Adrenal gland (tissue), 12 donors: ENCODE results near the gene PTBP2. TPM values are rescaled to one million over a fixed set of nuclear protein-coding genes. Genes with fewer than 3 reads are reported as not detected.

Experiments
- DNase-seq, 7 donors: peaks; one replicate each; pipeline ENCODE4 v3.0.0-alpha.2; 2019 to 2020
- H3K27ac ChIP-seq, 5 donors: fragments of 200-600 bp; sonication (generic) in 4 of 5; 1 replicate in 3 of 5; 2 replicates in 2 of 5; pipeline versions ENCODE4 v1.5.1 to v1.8.0; 2016 to 2020; ENCODE audit warnings: mild to moderate bottlenecking in 1 of 5
- H3K27me3 ChIP-seq: fragments of 200-600 bp; 2 replicates; pipeline ENCODE4 v1.8.0; 2021
- H3K36me3 ChIP-seq, 2 donors: fragments of 200-600 bp; replicated peaks in 1 of 2; 1 replicate in 1 of 2; 2 replicates in 1 of 2; pipeline versions ENCODE4 v1.5.1 to v1.8.0; 2018 to 2022
- H3K4me1 ChIP-seq, 2 donors: fragments of 200-600 bp; replicated peaks in 1 of 2; 1 replicate in 1 of 2; 2 replicates in 1 of 2; pipeline versions ENCODE4 v1.5.1 to v1.8.0; 2018 to 2021
- H3K4me3 ChIP-seq, 4 donors: fragments of 200-600 bp; sonication (generic) in 3 of 4; one replicate each; pipeline ENCODE4 v1.5.1; 2016 to 2018
- H3K9me3 ChIP-seq, 3 donors: fragments of 200-600 bp; sonication (generic) in 1 of 3; replicated peaks in 1 of 3; 1 replicate in 2 of 3; 2 replicates in 1 of 3; pipeline versions ENCODE4 v1.5.1 to v1.8.0; 2016 to 2021
- POLR2A ChIP-seq, 2 donors: fragments of 450-650 bp; IDR thresholded peaks; one replicate each; pipeline ENCODE4 v1.6.1; 2017; ENCODE audit warnings: antibody characterized with exemption in 2 of 2, mild to moderate bottlenecking in 2 of 2, moderate library complexity in 1 of 2
- WGBS, 4 donors: extraction: QIAGEN DNeasy Blood & Tissue Kit in 2 of 4; methylation state at CpG; one replicate each; pipeline versions ENCODE4 v1.1.5 to v1.1.7; 2013 to 2017; 5-methylcytosine and 5-hydroxymethylcytosine counted together
- intact Hi-C, 2 donors: fragments of 100-400 bp; cut with DNase I; formaldehyde crosslinking; loops; one replicate each; pipeline versions ENCODE4 v1.14.1 to v1.15.0; 2022 to 2023
- polyA plus RNA-seq, 3 donors: library from polyadenylated mRNA; stranded (reverse); fragments of 200-250 nt in 2 of 3; fragments of 350-450 nt in 1 of 3; fragmentation: Illumina TruSeq in 1 of 3; extraction: RNeasy Lipid Tissue Mini Kit (QIAGEN cat#74804) in 1 of 3; gene quantifications; one replicate each; pipeline ENCODE4 v1.2.3, GENCODE V29; 2013 to 2014
- total RNA-seq, 9 donors: library from RNA; depleted of rRNA in 4 of 9; stranded (reverse); fragments of >200 nt in 4 of 9; fragments of 120-200 nt in 1 of 9; fragmentation: NEBNext Ultra II Directional in 1 of 9; extraction: Animal tissue kit (Norgen Biotek cat#: 25700) in 1 of 9; gene quantifications; one replicate each; pipeline versions ENCODE4 v1.1.0 to v1.2.4, GENCODE V29; 2013 to 2023
- TF ChIP-seq, protein P1 (sequence below), 6 experiments: fragments of 450-650 bp in 4 of 6; fragments of 200-600 bp in 2 of 6; sonication (generic) in 1 of 6; IDR thresholded peaks; 1 replicate in 5 of 6; 2 replicates in 1 of 6; pipeline versions ENCODE4 v1.5.1 to v1.8.0; 2016 to 2021; ENCODE audit warnings: antibody characterized with exemption in 6 of 6, mild to moderate bottlenecking in 2 of 6, moderate library complexity in 1 of 6
- donor health status: healthy with polysubstance abuse.
- donor health status: Bipolar disorder and iron deficiency.
- donor health status: DM: yes; HTN: yes; CAD: no.
- donor health status: DM: no; HTN: no; CAD: no.
- donor health status: DM: no; HTN: no; CAD: no.
- donor health status: DM: yes; HTN: yes; CAD: no.

Gene PTBP2
- total and polyA plus RNA-seq, 12 donors, result 6.2 to 42.4 (median 20.1) TPM

DNA sequence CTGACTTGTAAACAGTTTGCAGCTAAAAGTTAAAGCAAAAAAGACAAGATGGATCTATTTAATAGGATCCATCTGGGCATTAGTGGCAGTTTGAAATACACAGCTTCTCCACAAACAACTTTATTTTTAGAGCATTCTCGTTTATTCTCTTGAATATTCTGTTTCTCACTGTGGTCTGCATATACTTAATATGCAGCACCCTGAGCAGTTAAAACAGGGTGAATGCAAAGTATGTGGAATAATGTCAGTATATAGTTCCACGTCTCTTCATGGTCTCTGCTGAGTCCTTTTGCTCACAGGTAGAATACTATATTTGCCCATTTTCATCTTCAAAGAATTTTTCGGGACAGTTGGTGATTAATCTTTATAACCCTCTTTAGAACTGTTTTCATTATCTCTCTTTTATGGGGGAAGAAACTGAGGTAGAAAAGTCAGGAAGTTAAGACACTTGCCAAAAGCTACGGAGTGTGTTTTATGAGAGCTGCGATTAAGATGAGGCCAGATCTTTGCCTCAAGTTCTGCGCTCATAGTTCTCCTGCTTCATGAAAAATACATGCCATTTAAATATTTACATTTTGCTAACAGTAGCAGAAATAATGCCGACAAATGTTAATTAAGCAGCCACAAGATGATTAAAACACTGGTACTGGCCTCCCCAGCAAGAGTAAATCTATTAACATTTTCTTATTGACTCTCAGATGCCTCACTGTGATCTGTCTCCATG is 115.6 kb downstream of the PTBP2 start:
- intact Hi-C loops, result no loop called here
- Histone ChIP-seq H3K27ac (no peak overlapping the region), H3K27me3 (no peaks in the 10 kb centered on the region), H3K9me3 (no peaks in the 10 kb centered on the region), H3K4me1 (no peaks in the 10 kb centered on the region), H3K4me3 (no peak overlapping the region), H3K36me3 (no peaks in the 10 kb centered on the region)
- WGBS, 4 donors, result 72 to 84% (median 79%) methylated on average over 7 of the region's 7 CpGs
- no peak for TF ChIP-seq POLR2A (IDR thresholded peaks at IDR 0.05)
- TF ChIP-seq, protein P1, sequence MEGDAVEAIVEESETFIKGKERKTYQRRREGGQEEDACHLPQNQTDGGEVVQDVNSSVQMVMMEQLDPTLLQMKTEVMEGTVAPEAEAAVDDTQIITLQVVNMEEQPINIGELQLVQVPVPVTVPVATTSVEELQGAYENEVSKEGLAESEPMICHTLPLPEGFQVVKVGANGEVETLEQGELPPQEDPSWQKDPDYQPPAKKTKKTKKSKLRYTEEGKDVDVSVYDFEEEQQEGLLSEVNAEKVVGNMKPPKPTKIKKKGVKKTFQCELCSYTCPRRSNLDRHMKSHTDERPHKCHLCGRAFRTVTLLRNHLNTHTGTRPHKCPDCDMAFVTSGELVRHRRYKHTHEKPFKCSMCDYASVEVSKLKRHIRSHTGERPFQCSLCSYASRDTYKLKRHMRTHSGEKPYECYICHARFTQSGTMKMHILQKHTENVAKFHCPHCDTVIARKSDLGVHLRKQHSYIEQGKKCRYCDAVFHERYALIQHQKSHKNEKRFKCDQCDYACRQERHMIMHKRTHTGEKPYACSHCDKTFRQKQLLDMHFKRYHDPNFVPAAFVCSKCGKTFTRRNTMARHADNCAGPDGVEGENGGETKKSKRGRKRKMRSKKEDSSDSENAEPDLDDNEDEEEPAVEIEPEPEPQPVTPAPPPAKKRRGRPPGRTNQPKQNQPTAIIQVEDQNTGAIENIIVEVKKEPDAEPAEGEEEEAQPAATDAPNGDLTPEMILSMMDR (IDR thresholded peaks at IDR 0.05), result no peak
- no peak for DNase-seq

DNA sequence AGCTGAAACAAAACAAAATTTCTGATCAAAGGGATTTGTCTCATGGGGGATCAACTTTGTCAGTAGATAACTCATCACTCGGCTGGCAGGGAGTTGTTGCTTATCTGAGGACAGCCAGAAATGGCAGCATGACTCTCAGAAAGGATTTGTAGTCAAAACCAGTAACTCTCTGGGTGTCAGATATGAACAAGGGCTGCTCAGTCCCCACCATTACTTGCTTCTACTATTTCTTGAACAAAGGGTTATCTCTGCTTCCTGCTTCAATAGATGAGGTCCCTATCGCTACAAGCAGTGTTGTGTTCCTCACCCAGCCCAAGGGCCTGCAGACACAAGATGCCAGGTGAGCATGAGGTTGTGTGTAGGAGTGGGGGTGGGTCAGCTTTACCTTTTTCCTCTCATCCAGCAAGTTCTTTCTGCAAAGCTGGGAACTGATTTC is 116.2 kb downstream of the PTBP2 start:
- TF ChIP-seq POLR2A (IDR thresholded peaks at IDR 0.05), result no peak
- TF ChIP-seq, protein P1 (IDR thresholded peaks at IDR 0.05), result no peak
- Histone ChIP-seq H3K36me3 (no peaks in the 10 kb centered on the region), H3K4me3 (no peak overlapping the region), H3K27ac (no peak overlapping the region), H3K9me3 (no peaks in the 10 kb centered on the region), H3K4me1 (no peaks in the 10 kb centered on the region), H3K27me3 (no peaks in the 10 kb centered on the region)
- 75 to 86% (median 76%) methylated on average over 2 of the region's 2 CpGs for WGBS, 4 donors
- no peak for DNase-seq
- intact Hi-C loops, result no loop called here

DNA sequence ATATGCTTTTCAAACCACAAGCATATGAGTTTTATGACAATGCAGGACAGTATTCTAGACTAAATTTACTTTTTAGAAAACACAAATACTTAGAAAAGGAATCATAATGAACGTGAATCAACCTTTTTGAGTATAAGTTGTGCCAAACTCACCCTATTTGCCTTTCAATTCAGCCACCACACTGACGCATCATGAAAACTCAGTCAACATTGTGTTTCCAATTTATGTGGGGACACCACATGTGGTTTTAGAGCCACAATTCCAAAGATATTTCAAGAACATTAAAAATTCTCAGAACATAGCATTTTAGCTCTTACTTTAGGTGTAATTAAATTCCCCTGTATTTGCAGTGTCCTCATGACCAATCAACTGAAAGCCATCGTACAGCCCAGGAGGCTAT is 118.8 kb downstream of the PTBP2 start:
- no peaks in the 10 kb centered on the region for H3K4me1 ChIP-seq
- TF ChIP-seq, protein P1 (IDR thresholded peaks at IDR 0.05), result no peak
- TF ChIP-seq POLR2A (IDR thresholded peaks at IDR 0.05), result no peak
- H3K4me3 ChIP-seq, result no peak overlapping the region
- no peaks in the 10 kb centered on the region for H3K27me3 ChIP-seq
- no peaks in the 10 kb centered on the region for H3K9me3 ChIP-seq
- 82 to 88% (median 83%) methylated on average over 3 of the region's 3 CpGs for WGBS, 4 donors
- no peak overlapping the region for H3K27ac ChIP-seq
- no peak for DNase-seq
- H3K36me3 ChIP-seq, result no peaks in the 10 kb centered on the region
- intact Hi-C loops, result loop anchor here in 1 of 2 donors (10.0 kb wide), 1 partner anchor 606 kb away; no protein-coding TSS in a partner anchor

DNA sequence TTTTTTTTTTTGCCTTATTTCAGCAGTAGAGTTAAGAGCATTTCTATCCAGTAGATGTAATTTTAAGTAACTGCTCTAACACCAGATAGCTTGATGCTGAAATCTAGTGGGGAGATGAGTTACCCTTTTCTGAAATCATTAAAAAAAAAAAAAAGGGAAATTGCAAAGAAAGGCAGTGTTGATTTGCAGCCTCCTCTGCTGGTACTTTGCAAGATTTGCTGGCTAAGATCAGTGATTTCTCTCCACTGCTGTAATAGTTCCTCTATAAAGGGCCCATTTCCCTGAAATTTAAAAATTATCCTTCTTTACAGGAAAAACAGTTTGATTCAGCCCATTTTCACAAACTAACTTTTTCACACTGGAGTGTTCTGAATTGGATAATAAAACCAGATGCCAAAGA is 120.6 kb downstream of the PTBP2 start:
- no peaks in the 10 kb centered on the region for H3K27me3 ChIP-seq
- H3K36me3 ChIP-seq, result no peaks in the 10 kb centered on the region
- TF ChIP-seq, protein P1 (IDR thresholded peaks at IDR 0.05), result peak in 2 of 6 experiments; percentile 10 to 27
- no peak for TF ChIP-seq POLR2A (IDR thresholded peaks at IDR 0.05)
- no peak for DNase-seq
- no peak overlapping the region for H3K4me3 ChIP-seq
- H3K9me3 ChIP-seq, result no peaks in the 10 kb centered on the region
- intact Hi-C loops, result loop anchor here in 1 of 2 donors (10.0 kb wide), 1 partner anchor 607 kb away; no protein-coding TSS in a partner anchor
- no peaks in the 10 kb centered on the region for H3K4me1 ChIP-seq
- no peak overlapping the region for H3K27ac ChIP-seq
